Right lobe of liver (tissue), 6 donors: ENCODE data around the gene NDNF. TPM values are rescaled to one million over a fixed set of nuclear protein-coding genes. Genes with fewer than 3 reads are reported as not detected.

Experiments used
- ATAC-seq, 4 donors: fragments of 200-7000 bp; cut with Tn5 transposase; one replicate each; pipeline ENCODE4 v1.9.1; 2020; ENCODE audit warnings: mild to moderate bottlenecking in 4 of 4, moderate library complexity in 4 of 4
- DNase-seq, 3 donors: peaks; one replicate each; pipeline ENCODE4 v3.0.0-alpha.2; 2020
- H3K27ac ChIP-seq, 3 donors: fragments of 200-600 bp; one replicate each; pipeline ENCODE4 v1.8.0; 2022
- H3K27me3 ChIP-seq, 2 donors: fragments of 200-600 bp; one replicate each; pipeline ENCODE4 v1.8.0; 2022
- H3K36me3 ChIP-seq, 4 donors: fragments of 200-600 bp; sonication (generic) in 1 of 4; one replicate each; pipeline versions ENCODE4 v1.5.1 to v1.8.0; 2017 to 2022; ENCODE audit warnings: control low read depth in 1 of 4
- H3K4me1 ChIP-seq, 4 donors: fragments of 200-600 bp; sonication (generic) in 1 of 4; one replicate each; pipeline versions ENCODE4 v1.5.1 to v1.8.0; 2017 to 2022; ENCODE audit warnings: control low read depth in 1 of 4
- H3K4me3 ChIP-seq, 3 donors: fragments of 200-600 bp; one replicate each; pipeline ENCODE4 v1.8.0; 2022
- H3K9me3 ChIP-seq, 4 donors: fragments of 200-600 bp; sonication (generic) in 1 of 4; one replicate each; pipeline versions ENCODE4 v1.5.1 to v1.8.0; 2017 to 2022; ENCODE audit warnings: control low read depth in 1 of 4
- POLR2A ChIP-seq: fragments of 450-650 bp; IDR thresholded peaks from one replicate; pipeline ENCODE4 v1.6.1; 2017; ENCODE audit warnings: antibody characterized with exemption, mild to moderate bottlenecking
- WGBS: methylation state at CpG from one replicate; pipeline ENCODE4 v1.1.6; 2018; ENCODE audit warnings: low coverage, low lambda C conversion rate; ENCODE audit not compliant: insufficient coverage; ENCODE audit errors: missing lambda C conversion rate; 5-methylcytosine and 5-hydroxymethylcytosine counted together
- intact Hi-C, 2 donors: fragments of 100-400 bp; cut with DNase I; formaldehyde crosslinking; loops; one replicate each; pipeline versions ENCODE4 v1.11.2 to v1.14.1; 2022
- total RNA-seq, 6 experiments: library from RNA; depleted of rRNA in 2 of 6; stranded (reverse); fragments of >200 nt in 2 of 6; fragmentation: NEBNext Ultra II Directional in 3 of 6; extraction: Animal tissue kit (Norgen Biotek cat#: 25700) in 3 of 6; gene quantifications; one replicate each; pipeline versions ENCODE4 v1.1.0 to v1.2.4, GENCODE V29; 2016 to 2023
- TF ChIP-seq, protein P1 (sequence below), 4 donors: fragments of 200-600 bp in 3 of 4; fragments of 450-650 bp in 1 of 4; IDR thresholded peaks; one replicate each; pipeline versions ENCODE4 v1.5.1 to v1.8.0; 2016 to 2022; ENCODE audit warnings: antibody characterized with exemption in 4 of 4, mild to moderate bottlenecking in 2 of 4
- donor health status: DM: no; HTN: yes; CAD: no.
- donor health status: DM: no; HTN: no; CAD: no.
- donor health status: DM: no; HTN: no; CAD: no.
- donor health status: DM: no; HTN: yes; CAD: no.
- donor health status: DM: no; HTN: yes; CAD: no.

The NDNF gene
- total RNA-seq, 6 experiments from 2014 or later: 0.27 to 0.77 (median 0.52) TPM

DNA sequence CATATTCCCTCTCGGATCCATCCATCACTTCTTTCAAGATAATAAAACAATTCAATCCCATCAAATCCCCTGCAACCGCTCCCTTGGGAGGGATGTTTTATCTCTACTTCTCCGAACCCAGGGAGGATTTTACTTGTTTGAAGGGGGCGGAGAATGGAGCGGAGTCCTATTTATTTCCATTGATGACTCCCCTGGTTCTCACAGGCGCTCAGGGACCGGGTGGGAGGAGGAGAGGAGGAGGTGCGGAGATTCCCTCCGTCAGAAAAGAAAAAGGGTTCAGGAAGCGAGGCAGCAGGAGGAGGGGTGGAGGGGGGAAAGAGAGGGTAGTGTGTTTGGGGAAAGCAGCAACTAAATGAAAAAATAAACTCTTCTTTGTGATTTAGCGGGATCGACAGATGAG is 2.1 kb downstream of the NDNF start:
- H3K36me3 ChIP-seq: no peaks in the 10 kb centered on the region
- H3K27ac ChIP-seq: no peak overlapping the region
- H3K27me3 ChIP-seq: peaks cover 8 to 20% of the 10 kb centered on the region in 2 donors
- intact Hi-C loops: no loop called here
- WGBS: 39% methylated on average over 12 of the region's 12 CpGs
- no peak for ATAC-seq
- TF ChIP-seq, protein P1, sequence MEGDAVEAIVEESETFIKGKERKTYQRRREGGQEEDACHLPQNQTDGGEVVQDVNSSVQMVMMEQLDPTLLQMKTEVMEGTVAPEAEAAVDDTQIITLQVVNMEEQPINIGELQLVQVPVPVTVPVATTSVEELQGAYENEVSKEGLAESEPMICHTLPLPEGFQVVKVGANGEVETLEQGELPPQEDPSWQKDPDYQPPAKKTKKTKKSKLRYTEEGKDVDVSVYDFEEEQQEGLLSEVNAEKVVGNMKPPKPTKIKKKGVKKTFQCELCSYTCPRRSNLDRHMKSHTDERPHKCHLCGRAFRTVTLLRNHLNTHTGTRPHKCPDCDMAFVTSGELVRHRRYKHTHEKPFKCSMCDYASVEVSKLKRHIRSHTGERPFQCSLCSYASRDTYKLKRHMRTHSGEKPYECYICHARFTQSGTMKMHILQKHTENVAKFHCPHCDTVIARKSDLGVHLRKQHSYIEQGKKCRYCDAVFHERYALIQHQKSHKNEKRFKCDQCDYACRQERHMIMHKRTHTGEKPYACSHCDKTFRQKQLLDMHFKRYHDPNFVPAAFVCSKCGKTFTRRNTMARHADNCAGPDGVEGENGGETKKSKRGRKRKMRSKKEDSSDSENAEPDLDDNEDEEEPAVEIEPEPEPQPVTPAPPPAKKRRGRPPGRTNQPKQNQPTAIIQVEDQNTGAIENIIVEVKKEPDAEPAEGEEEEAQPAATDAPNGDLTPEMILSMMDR (IDR thresholded peaks at IDR 0.05): no peak
- no peak for TF ChIP-seq POLR2A
- H3K4me3 ChIP-seq: no peak overlapping the region
- DNase-seq: no peak
- H3K4me1 ChIP-seq: peaks cover 0 to 14% (median 0%) of the 10 kb centered on the region in 4 donors
- H3K9me3 ChIP-seq: no peaks in the 10 kb centered on the region

- Histone ChIP-seq H3K36me3 (no peaks in the 10 kb centered on the region), H3K4me3 (no peak overlapping the region), H3K4me1 (peaks cover 0 to 14% (median 0%) of the 10 kb centered on the region in 4 donors), H3K27ac (no peak overlapping the region), H3K9me3 (no peaks in the 10 kb centered on the region), H3K27me3 (peaks cover 8 to 20% of the 10 kb centered on the region in 2 donors)
- ATAC-seq (no peak), DNase-seq (no peak)
- intact Hi-C loops: no loop called here
- 81% methylated on average over 1 of the region's 1 CpG for WGBS
- no peak for TF ChIP-seq POLR2A
- TF ChIP-seq, protein P1 (IDR thresholded peaks at IDR 0.05): no peak
Observed at GRCh38 chr4:121069430-121069829, 2.9 kb downstream of the NDNF start.

- H3K36me3 ChIP-seq: no peaks in the 10 kb centered on the region
- H3K4me3 ChIP-seq: no peak overlapping the region
- no peak for TF ChIP-seq POLR2A
- TF ChIP-seq, protein P1 (IDR thresholded peaks at IDR 0.05): no peak
- no peak for ATAC-seq
- H3K27ac ChIP-seq: no peak overlapping the region
- WGBS: 45% methylated on average over 3 of the region's 3 CpGs
- H3K27me3 ChIP-seq: no peaks in the 10 kb centered on the region
- DNase-seq: no peak
- no peaks in the 10 kb centered on the region for H3K9me3 ChIP-seq
- no peaks in the 10 kb centered on the region for H3K4me1 ChIP-seq
- intact Hi-C loops: no loop called here
Observed at GRCh38 chr4:121064482-121064881, 7.9 kb downstream of the NDNF start.

DNA sequence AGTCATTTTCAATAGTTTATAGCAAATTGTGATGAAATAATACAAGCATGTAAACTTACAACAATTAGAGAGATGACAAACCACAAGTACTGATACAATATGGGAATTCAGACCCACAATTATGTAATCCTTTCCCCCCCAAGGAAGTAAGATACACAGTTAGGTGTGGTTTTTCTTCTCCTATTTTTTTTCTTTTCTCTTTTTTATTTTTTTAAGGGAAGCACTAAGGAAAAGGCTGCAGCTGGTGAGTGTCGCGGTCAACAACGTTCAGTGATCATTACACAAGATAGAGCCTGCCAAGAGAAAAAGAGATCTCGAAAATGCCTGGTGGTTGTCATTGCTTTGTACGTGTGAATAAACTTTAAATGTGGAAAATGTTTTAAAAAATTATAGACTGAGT is 9.8 kb downstream of the NDNF start:
- intact Hi-C loops: no loop called here
- WGBS: 10% methylated on average over 5 of the region's 5 CpGs
- no peak for TF ChIP-seq POLR2A
- TF ChIP-seq, protein P1 (IDR thresholded peaks at IDR 0.05): no peak
- Histone ChIP-seq H3K36me3 (no peaks in the 10 kb centered on the region), H3K27me3 (no peaks in the 10 kb centered on the region), H3K27ac (no peak overlapping the region), H3K9me3 (no peaks in the 10 kb centered on the region), H3K4me3 (no peak overlapping the region), H3K4me1 (no peaks in the 10 kb centered on the region)
- ATAC-seq: no peak
- no peak for DNase-seq

- Histone ChIP-seq H3K4me1 (no peaks in the 10 kb centered on the region), H3K4me3 (no peak overlapping the region), H3K36me3 (no peaks in the 10 kb centered on the region), H3K9me3 (no peaks in the 10 kb centered on the region), H3K27ac (no peak overlapping the region), H3K27me3 (no peaks in the 10 kb centered on the region)
- intact Hi-C loops: no loop called here
- DNase-seq (no peak), ATAC-seq (no peak)
- WGBS: 60% methylated on average over 3 of the region's 3 CpGs
- TF ChIP-seq, protein P1 (IDR thresholded peaks at IDR 0.05): no peak
- no peak for TF ChIP-seq POLR2A
Observed at GRCh38 chr4:121061861-121062260, 10.5 kb downstream of the NDNF start.
